HCT116 (cell line): ENCODE measurements around the gene MICU2. TPM values are rescaled to one million over a fixed set of nuclear protein-coding genes. Genes with fewer than 3 reads are reported as not detected.

ENCODE experiments used
- ATAC-seq: fragments of 200-7000 bp; cut with Tn5 transposase; 2 replicates; pipeline ENCODE4 v1.9.1; 2020; ENCODE audit warnings: mild to moderate bottlenecking, moderate library complexity
- BruUV-seq: library from RNA; stranded (reverse); fragments of 400-500 nt; replicated peaks from 2 replicates; lab custom pipeline; 2021; lab: Mats Ljungman, UMichigan
- CTCF ChIA-PET: fragments of 300-600 bp; sonication (Branson Sonifier 250); formaldehyde crosslinking; loops from one replicate; lab custom pipeline; 2021; ENCODE audit warnings: antibody characterized with exemption; lab: Charles Lee
- POLR2A ChIA-PET: fragments of 300-600, 350-600 bp; sonication (Branson Sonifier 250); formaldehyde crosslinking; loops from one replicate; lab custom pipeline; 2021; ENCODE audit warnings: antibody characterized with exemption; lab: Charles Lee
- RAD21 ChIA-PET, 2 experiments: fragments of 300-600 bp; sonication (Branson Sonifier 250); formaldehyde crosslinking; loops; one replicate each; lab custom pipeline; 2023; ENCODE audit warnings: low total read pairs in 2 of 2; ENCODE audit not compliant: uncharacterized antibody in 2 of 2, unreplicated experiment in 2 of 2, low non-redundant PET in 1 of 2; lab: Charles Lee
- DNase-seq: peaks from one replicate; pipeline ENCODE4 v3.0.0-alpha.2; 2010; ENCODE audit warnings: low read depth, low spot score
- H2AFZ ChIP-seq: fragments of 200-600 bp; shearing (Covaris generic), sonication (generic); 2 replicates; pipeline ENCODE4 v1.6.1; 2017; ENCODE audit warnings: low read depth, mixed run types, mixed read lengths, antibody characterized with exemption, low read length; ENCODE audit not compliant: poor library complexity, severe bottlenecking
- H3K27ac ChIP-seq: 2 replicates; pipeline ENCODE4 v1.5.1; 2012; ENCODE audit warnings: low read depth, low read length
- H3K27me3 ChIP-seq: fragments of 200-600 bp; sonication (generic); 2 replicates; pipeline ENCODE4 v1.6.1; 2016; ENCODE audit warnings: mixed run types, low read length, mixed read lengths; ENCODE audit not compliant: insufficient read depth
- H3K36me3 ChIP-seq, 2 experiments: fragments of 200-500 bp in 1 of 2; fragments of 200-600 bp in 1 of 2; sonication (Bioruptor generic) in 1 of 2; sonication (generic) in 1 of 2; 2 replicates each; pipeline versions ENCODE4 v1.5.1 to v1.6.1; 2014 to 2016; ENCODE audit warnings: low read length in 2 of 2, inconsistent platforms in 1 of 2, mixed read lengths in 1 of 2, mixed run types in 1 of 2; ENCODE audit not compliant: insufficient read depth in 2 of 2, control insufficient read depth in 1 of 2
- H3K4me1 ChIP-seq, 2 experiments: fragments of 200-600 bp in 1 of 2; sonication (generic) in 1 of 2; 2 replicates each; pipeline versions ENCODE4 v1.5.1 to v1.6.1; 2012 to 2017; ENCODE audit warnings: low read length in 2 of 2, inconsistent platforms in 1 of 2, mild to moderate bottlenecking in 1 of 2, mixed read lengths in 1 of 2, mixed run types in 1 of 2, moderate library complexity in 1 of 2; ENCODE audit not compliant: insufficient read depth in 2 of 2, control insufficient read depth in 1 of 2
- H3K4me2 ChIP-seq: fragments of 200-600 bp; sonication (generic); 2 replicates; pipeline ENCODE4 v1.6.1; 2017; ENCODE audit warnings: mixed run types, low read length, mixed read lengths
- H3K4me3 ChIP-seq, 2 experiments: fragments of 200-600 bp in 1 of 2; sonication (generic) in 1 of 2; replicated peaks in 1 of 2; 2 replicates each; pipeline ENCODE4 v1.5.1; 2011 to 2016; ENCODE audit warnings: low read length in 2 of 2, control low read depth in 1 of 2, low read depth in 1 of 2, mild to moderate bottlenecking in 1 of 2, mixed read lengths in 1 of 2, mixed run types in 1 of 2
- H3K79me2 ChIP-seq: fragments of 200-600 bp; sonication (generic); 2 replicates; pipeline ENCODE4 v1.6.1; 2017; ENCODE audit warnings: mild to moderate bottlenecking, mixed run types, low read length, moderate library complexity, mixed read lengths; ENCODE audit not compliant: insufficient read depth
- H3K9ac ChIP-seq: fragments of 200-600 bp; sonication (generic); 2 replicates; pipeline ENCODE4 v1.6.1; 2016; ENCODE audit warnings: low read length, mixed read lengths
- H3K9me2 ChIP-seq: fragments of 200-600 bp; sonication (generic), shearing (Covaris generic); 2 replicates; pipeline ENCODE4 v1.6.1; 2017; ENCODE audit warnings: mixed run types, mild to moderate bottlenecking, moderate library complexity; ENCODE audit not compliant: insufficient read depth
- H3K9me3 ChIP-seq, 2 experiments: fragments of 200-500 bp in 1 of 2; fragments of 200-600 bp in 1 of 2; sonication (Bioruptor generic) in 1 of 2; sonication (generic) in 1 of 2; 2 replicates each; pipeline ENCODE4 v1.6.1; 2014 to 2017; ENCODE audit warnings: low read length in 2 of 2, mixed read lengths in 2 of 2, inconsistent platforms in 1 of 2, low read depth in 1 of 2, mild to moderate bottlenecking in 1 of 2, mixed run types in 1 of 2, moderate library complexity in 1 of 2; ENCODE audit not compliant: control insufficient read depth in 1 of 2, insufficient read depth in 1 of 2
- H4K20me1 ChIP-seq: fragments of 200-600 bp; sonication (generic), shearing (Covaris generic); 2 replicates; pipeline ENCODE4 v1.6.1; 2017; ENCODE audit warnings: mixed run types, mild to moderate bottlenecking, moderate library complexity; ENCODE audit not compliant: insufficient read depth
- ATF3 ChIP-seq: IDR thresholded peaks from 2 replicates; pipeline ENCODE4 v1.6.1; 2012
- CBX3 ChIP-seq: IDR thresholded peaks from 2 replicates; pipeline ENCODE4 v1.6.1; 2012; ENCODE audit warnings: low read depth
- EGR1 ChIP-seq: IDR thresholded peaks from 2 replicates; pipeline ENCODE4 v1.6.1; 2012; ENCODE audit warnings: low read depth
- ELF1 ChIP-seq: IDR thresholded peaks from 2 replicates; pipeline ENCODE4 v1.6.1; 2012; ENCODE audit warnings: low read depth, borderline replicate concordance
- EZH2phosphoT487 ChIP-seq: fragments of 200-600 bp; IDR thresholded peaks from 2 replicates; pipeline ENCODE4 v1.6.1; 2018; ENCODE audit warnings: antibody characterized with exemption, borderline replicate concordance
- FOSL1 ChIP-seq: IDR thresholded peaks from 2 replicates; pipeline ENCODE4 v1.6.1; 2012; ENCODE audit warnings: low read depth
- JUND ChIP-seq: IDR thresholded peaks from 2 replicates; pipeline ENCODE4 v1.6.1; 2012
- POLR2A ChIP-seq: IDR thresholded peaks from 2 replicates; pipeline ENCODE4 v1.7.0; 2011; ENCODE audit warnings: borderline replicate concordance; ENCODE audit not compliant: insufficient read depth, insufficient read length; ENCODE audit errors: extremely low read depth
- RAD21 ChIP-seq: IDR thresholded peaks from 2 replicates; pipeline ENCODE4 v1.6.1; 2012; ENCODE audit warnings: low read depth, mild to moderate bottlenecking
- REST ChIP-seq: IDR thresholded peaks from 2 replicates; pipeline ENCODE4 v1.6.1; 2012; ENCODE audit warnings: low read depth
- SIN3A ChIP-seq: IDR thresholded peaks from 2 replicates; pipeline ENCODE4 v1.6.1; 2012; ENCODE audit warnings: low read depth
- SRF ChIP-seq: IDR thresholded peaks from 2 replicates; pipeline ENCODE4 v1.6.1; 2012; ENCODE audit warnings: low read depth
- TCF7L2 ChIP-seq: IDR thresholded peaks from 2 replicates; pipeline ENCODE4 v1.7.0; 2011; ENCODE audit warnings: borderline replicate concordance, inconsistent platforms; ENCODE audit not compliant: insufficient read depth, insufficient read length; ENCODE audit errors: extremely low read depth
- YY1 ChIP-seq: IDR thresholded peaks from 2 replicates; pipeline ENCODE4 v1.6.1; 2011; ENCODE audit warnings: low read length, low read depth, moderate library complexity, mild to moderate bottlenecking; ENCODE audit not compliant: insufficient replicate concordance; ENCODE audit errors: extremely low read depth
- ZBTB33 ChIP-seq: IDR thresholded peaks from 2 replicates; pipeline ENCODE4 v1.6.1; 2011; ENCODE audit warnings: mild to moderate bottlenecking, low read length, moderate library complexity; ENCODE audit not compliant: insufficient replicate concordance; ENCODE audit errors: extremely low read depth
- ZFX ChIP-seq: fragments of 450-650 bp; IDR thresholded peaks from 2 replicates; pipeline ENCODE4 v1.6.1; 2017
- intact Hi-C: fragments of 100-400 bp; cut with micrococcal nuclease; formaldehyde crosslinking; loops from 2 replicates; pipeline ENCODE4 v1.10.0; 2022
- total RNA-seq: library from RNA; stranded (reverse); gene quantifications from one replicate; pipeline ENCODE4 v1.2.1, GENCODE V29; 2021; ENCODE audit not compliant: unreplicated experiment

MICU2 gene
- total RNA-seq, 1 experiment from 2014 or later, result 41.0 TPM

GRCh38 chr13:21620861-21621260, 16.9 kb upstream of the MICU2 start:
- no peak overlapping the region for H2AFZ ChIP-seq
- POLR2A ChIA-PET, result no interaction called here
- H3K9ac ChIP-seq, result no peak overlapping the region

GRCh38 chr13:21619633-21620220, 15.8 kb upstream of the MICU2 start:
- H3K27me3 ChIP-seq, result no peaks in the 10 kb centered on the region
- H3K4me3 ChIP-seq, result no peak overlapping the region
- CTCF ChIA-PET, result no interaction called here
- RAD21 ChIA-PET, result no interaction called here
- ATAC-seq (no peak), DNase-seq (no peak)
- H3K9ac ChIP-seq, result no peak overlapping the region
- no TSS peak for BruUV-seq
- POLR2A ChIA-PET, result no interaction called here
- no peaks in the 10 kb centered on the region for H3K9me2 ChIP-seq
- H3K36me3 ChIP-seq, result no peaks in the 10 kb centered on the region
- no peaks in the 10 kb centered on the region for H4K20me1 ChIP-seq
- H3K9me3 ChIP-seq, result no peaks in the 10 kb centered on the region
- no peak overlapping the region for H3K27ac ChIP-seq
- no peak overlapping the region for H3K4me2 ChIP-seq
- intact Hi-C loops, result no loop called here
- H3K4me1 ChIP-seq, result peaks cover 5 to 12% of the 10 kb centered on the region in 2 experiments
- no peaks in the 10 kb centered on the region for H3K79me2 ChIP-seq
- no peak overlapping the region for H2AFZ ChIP-seq
- no peak for TF ChIP-seq SIN3A
- TF ChIP-seq EGR1, result no peak
- no peak for TF ChIP-seq EZH2phosphoT487
- TF ChIP-seq YY1, result no peak
- TF ChIP-seq ZBTB33, result no peak
- TF ChIP-seq CBX3, result no peak
- no peak for TF ChIP-seq ELF1
- TF ChIP-seq POLR2A, result no peak
- TF ChIP-seq REST, result no peak
- TF ChIP-seq JUND, result no peak
- TF ChIP-seq ZFX, result no peak
- no peak for TF ChIP-seq ATF3
- no peak for TF ChIP-seq TCF7L2
- no peak for TF ChIP-seq RAD21
- no peak for TF ChIP-seq FOSL1
- TF ChIP-seq SRF, result no peak

More at GRCh38 chr13:21620861-21621260, 16.9 kb upstream of the MICU2 start:
- Histone ChIP-seq H3K4me1 (peaks cover 5 to 15% of the 10 kb centered on the region in 2 experiments), H3K36me3 (no peaks in the 10 kb centered on the region), H3K9me3 (no peaks in the 10 kb centered on the region), H3K4me3 (no peak overlapping the region), H3K9me2 (no peaks in the 10 kb centered on the region), H4K20me1 (no peaks in the 10 kb centered on the region), H3K4me2 (no peak overlapping the region), H3K27ac (no peak overlapping the region)
- ATAC-seq, result no peak
- no peak for DNase-seq
- intact Hi-C loops, result no loop called here
- no TSS peak for BruUV-seq
- ChIA-PET RAD21 (no interaction called here), CTCF (no interaction called here)
- TF ChIP-seq TCF7L2, result no peak
- no peak for TF ChIP-seq SIN3A
- TF ChIP-seq, all 23 proteins: peak for 0
- no peaks in the 10 kb centered on the region for H3K79me2 ChIP-seq
- H3K27me3 ChIP-seq, result no peaks in the 10 kb centered on the region
